Caco-2 (cell line): ENCODE results near the gene PLS1. TPM values are rescaled to one million over a fixed set of nuclear protein-coding genes. Genes with fewer than 3 reads are reported as not detected.

Experiments
- BruUV-seq: library from RNA; stranded (reverse); fragments of 400-500 nt; replicated peaks from 2 replicates; lab custom pipeline; 2021; lab: Mats Ljungman, UMichigan
- CTCF ChIA-PET: fragments of 300-600 bp; sonication (Branson Sonifier 250); formaldehyde crosslinking; loops from one replicate; lab custom pipeline; 2022; ENCODE audit warnings: antibody characterized with exemption; lab: Charles Lee
- POLR2A ChIA-PET: fragments of 300-600 bp; sonication (Branson Sonifier 250); formaldehyde crosslinking; loops from one replicate; lab custom pipeline; 2022; ENCODE audit warnings: antibody characterized with exemption; lab: Charles Lee
- DNase-seq, 2 experiments: peaks; one replicate each; pipeline versions ENCODE4 v3.0.0 to v3.0.0-alpha.2; 2020 to 2022
- H3K27me3 ChIP-seq: replicated peaks from 2 replicates; pipeline ENCODE4 v1.6.0; 2011; ENCODE audit warnings: low read length; ENCODE audit not compliant: control insufficient read depth, insufficient read depth
- H3K36me3 ChIP-seq: 2 replicates; pipeline ENCODE4 v1.5.1; 2011; ENCODE audit warnings: low read length; ENCODE audit not compliant: control insufficient read depth, insufficient read depth
- H3K4me1 ChIP-seq: fragments of 250-450 bp; sonication (Bioruptor Pico); 2 replicates; pipeline ENCODE4 v1.5.1; 2020; ENCODE audit warnings: mild to moderate bottlenecking
- H3K4me3 ChIP-seq: 2 replicates; pipeline ENCODE4 v1.5.1; 2011; ENCODE audit warnings: low read depth, mild to moderate bottlenecking, control low read depth, low read length
- H3K9me3 ChIP-seq: fragments of 250-450 bp; sonication (Bioruptor Pico); 2 replicates; pipeline ENCODE4 v1.5.1; 2020; ENCODE audit warnings: mild to moderate bottlenecking, moderate library complexity
- H3K27ac Mint-ChIP-seq: one replicate; pipeline ENCODE4 v1.8.0; 2022; ENCODE audit warnings: mixed read lengths; ENCODE audit not compliant: unreplicated experiment
- H3K27me3 Mint-ChIP-seq: one replicate; pipeline ENCODE4 v1.8.0; 2022; ENCODE audit warnings: mixed read lengths; ENCODE audit not compliant: insufficient read depth, unreplicated experiment
- H3K36me3 Mint-ChIP-seq: one replicate; pipeline ENCODE4 v1.8.0; 2022; ENCODE audit warnings: mild to moderate bottlenecking, mixed read lengths; ENCODE audit not compliant: insufficient read depth, unreplicated experiment
- H3K4me1 Mint-ChIP-seq: one replicate; pipeline ENCODE4 v1.8.0; 2022; ENCODE audit warnings: low read depth, mixed read lengths; ENCODE audit not compliant: unreplicated experiment
- H3K4me3 Mint-ChIP-seq: one replicate; pipeline ENCODE4 v1.8.0; 2022; ENCODE audit warnings: mild to moderate bottlenecking, moderate library complexity, mixed read lengths; ENCODE audit not compliant: unreplicated experiment
- H3K9me3 Mint-ChIP-seq: one replicate; pipeline ENCODE4 v1.8.0; 2022; ENCODE audit warnings: mixed read lengths; ENCODE audit not compliant: unreplicated experiment
- intact Hi-C: fragments of 100-400 bp; cut with micrococcal nuclease; formaldehyde crosslinking; loops from one replicate; pipeline ENCODE4 v1.10.0; 2022; ENCODE audit not compliant: unreplicated experiment
- total RNA-seq: library from RNA; stranded (reverse); gene quantifications from 2 replicates; pipeline ENCODE4 v1.2.3, GENCODE V29; 2022
- TF ChIP-seq, protein P1 (sequence below), 2 experiments: fragments of 200-600 bp in 1 of 2; IDR thresholded peaks; 1 replicate in 1 of 2; 2 replicates in 1 of 2; pipeline versions ENCODE4 v1.5.1 to v1.8.0; 2011 to 2022; ENCODE audit warnings: antibody characterized with exemption in 1 of 2, control low read depth in 1 of 2, inconsistent platforms in 1 of 2, low read depth in 1 of 2, low read length in 1 of 2, mild to moderate bottlenecking in 1 of 2, moderate library complexity in 1 of 2; ENCODE audit not compliant: insufficient read depth in 1 of 2, severe bottlenecking in 1 of 2, unreplicated experiment in 1 of 2

The PLS1 gene
- total RNA-seq, 1 experiment from 2014 or later: 19.2 TPM

DNA sequence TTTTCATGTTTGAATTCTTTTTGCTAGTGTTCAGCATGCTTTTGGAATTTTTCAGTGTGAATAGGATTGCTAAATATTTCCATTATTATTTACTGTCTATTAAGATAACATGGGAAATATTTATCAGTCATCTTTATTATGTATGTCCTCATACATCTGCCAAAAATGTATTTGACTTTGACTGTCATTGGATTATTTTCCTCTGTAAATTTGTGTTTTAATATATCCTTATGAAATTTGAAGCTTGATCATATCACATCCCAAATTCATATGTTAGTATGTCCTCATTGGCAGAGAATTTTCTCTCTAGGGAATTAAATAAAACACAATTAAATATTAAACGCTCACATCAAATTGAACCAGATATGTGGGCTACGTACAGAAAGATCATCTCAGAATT is 95.3 kb downstream of the PLS1 start:
- Mint-ChIP-seq H3K27me3 (no peaks in the 10 kb centered on the region), H3K9me3 (no peaks in the 10 kb centered on the region), H3K4me3 (no peak overlapping the region), H3K4me1 (no peaks in the 10 kb centered on the region), H3K27ac (no peak overlapping the region), H3K36me3 (peaks cover 5% of the 10 kb centered on the region)
- DNase-seq: no peak
- Histone ChIP-seq H3K4me3 (no peak overlapping the region), H3K9me3 (no peaks in the 10 kb centered on the region), H3K4me1 (0 out of 2 replicates have a peak, but pooled peaks cover 6% of the 10 kb centered on the region), H3K36me3 (no peaks in the 10 kb centered on the region), H3K27me3 (no peaks in the 10 kb centered on the region)
- ChIA-PET POLR2A (no interaction called here), CTCF (no interaction called here)
- intact Hi-C loops: no loop called here
- TF ChIP-seq, protein P1, sequence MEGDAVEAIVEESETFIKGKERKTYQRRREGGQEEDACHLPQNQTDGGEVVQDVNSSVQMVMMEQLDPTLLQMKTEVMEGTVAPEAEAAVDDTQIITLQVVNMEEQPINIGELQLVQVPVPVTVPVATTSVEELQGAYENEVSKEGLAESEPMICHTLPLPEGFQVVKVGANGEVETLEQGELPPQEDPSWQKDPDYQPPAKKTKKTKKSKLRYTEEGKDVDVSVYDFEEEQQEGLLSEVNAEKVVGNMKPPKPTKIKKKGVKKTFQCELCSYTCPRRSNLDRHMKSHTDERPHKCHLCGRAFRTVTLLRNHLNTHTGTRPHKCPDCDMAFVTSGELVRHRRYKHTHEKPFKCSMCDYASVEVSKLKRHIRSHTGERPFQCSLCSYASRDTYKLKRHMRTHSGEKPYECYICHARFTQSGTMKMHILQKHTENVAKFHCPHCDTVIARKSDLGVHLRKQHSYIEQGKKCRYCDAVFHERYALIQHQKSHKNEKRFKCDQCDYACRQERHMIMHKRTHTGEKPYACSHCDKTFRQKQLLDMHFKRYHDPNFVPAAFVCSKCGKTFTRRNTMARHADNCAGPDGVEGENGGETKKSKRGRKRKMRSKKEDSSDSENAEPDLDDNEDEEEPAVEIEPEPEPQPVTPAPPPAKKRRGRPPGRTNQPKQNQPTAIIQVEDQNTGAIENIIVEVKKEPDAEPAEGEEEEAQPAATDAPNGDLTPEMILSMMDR (IDR thresholded peaks at IDR 0.05; ENCODE audit: insufficient read depth in 1 of 2, low read depth in 1 of 2, low read length in 1 of 2, severe bottlenecking in 1 of 2, unreplicated experiment in 1 of 2): no peak
- BruUV-seq: no TSS peak

GRCh38 chr3:142693136-142693853 is 97.1 kb downstream of the PLS1 start:
- intact Hi-C loops: no loop called here
- BruUV-seq: no TSS peak

GRCh38 chr3:142694225-142694624 is 98.0 kb downstream of the PLS1 start:
- Mint-ChIP-seq H3K27me3 (no peaks in the 10 kb centered on the region), H3K36me3 (no peaks in the 10 kb centered on the region), H3K4me1 (no peaks in the 10 kb centered on the region), H3K27ac (no peak overlapping the region), H3K9me3 (no peaks in the 10 kb centered on the region), H3K4me3 (no peak overlapping the region)
- Histone ChIP-seq H3K9me3 (no peaks in the 10 kb centered on the region), H3K36me3 (no peaks in the 10 kb centered on the region), H3K4me3 (no peak overlapping the region), H3K4me1 (0 out of 2 replicates have a peak, but pooled peaks cover 6% of the 10 kb centered on the region), H3K27me3 (no peaks in the 10 kb centered on the region)
- BruUV-seq: no TSS peak
- TF ChIP-seq, protein P1 (IDR thresholded peaks at IDR 0.05; ENCODE audit: insufficient read depth in 1 of 2, low read depth in 1 of 2, low read length in 1 of 2, severe bottlenecking in 1 of 2, unreplicated experiment in 1 of 2): no peak
- POLR2A ChIA-PET: no interaction called here
- intact Hi-C loops: no loop called here
- no peak for DNase-seq
- CTCF ChIA-PET: no interaction called here

More at GRCh38 chr3:142693136-142693853, 97.1 kb downstream of the PLS1 start:
- Mint-ChIP-seq H3K9me3 (no peaks in the 10 kb centered on the region), H3K4me3 (no peak overlapping the region), H3K27ac (no peak overlapping the region), H3K4me1 (no peaks in the 10 kb centered on the region), H3K27me3 (no peaks in the 10 kb centered on the region), H3K36me3 (peaks cover 3% of the 10 kb centered on the region)
- TF ChIP-seq, protein P1 (IDR thresholded peaks at IDR 0.05; ENCODE audit: insufficient read depth in 1 of 2, low read depth in 1 of 2, low read length in 1 of 2, severe bottlenecking in 1 of 2, unreplicated experiment in 1 of 2): no peak
- Histone ChIP-seq H3K36me3 (no peaks in the 10 kb centered on the region), H3K4me3 (no peak overlapping the region), H3K9me3 (no peaks in the 10 kb centered on the region), H3K27me3 (no peaks in the 10 kb centered on the region), H3K4me1 (0 out of 2 replicates have a peak, but pooled peaks cover 6% of the 10 kb centered on the region)
- ChIA-PET POLR2A (no interaction called here), CTCF (no interaction called here)
- DNase-seq: no peak
